A673 (cell line): Measurements from ENCODE around the gene CCDC69.

Experiments
- CTCF ChIP-seq: fragments of 300-800, 200-600 bp; sonication (generic); conservative IDR thresholded peaks from 2 replicates; pipeline ENCODE4 v1.5.1; 2017; ENCODE audit warnings: low read depth, mild to moderate bottlenecking, antibody characterized with exemption, low read length, moderate library complexity, mixed read lengths
- EZH2 ChIP-seq: fragments of 200-600 bp; sonication (generic); IDR thresholded peaks from 2 replicates; pipeline ENCODE4 v1.6.1; 2017; ENCODE audit warnings: borderline replicate concordance, low read depth, mild to moderate bottlenecking, mixed read lengths, antibody characterized with exemption, low read length; ENCODE audit not compliant: poor library complexity, severe bottlenecking

DNA sequence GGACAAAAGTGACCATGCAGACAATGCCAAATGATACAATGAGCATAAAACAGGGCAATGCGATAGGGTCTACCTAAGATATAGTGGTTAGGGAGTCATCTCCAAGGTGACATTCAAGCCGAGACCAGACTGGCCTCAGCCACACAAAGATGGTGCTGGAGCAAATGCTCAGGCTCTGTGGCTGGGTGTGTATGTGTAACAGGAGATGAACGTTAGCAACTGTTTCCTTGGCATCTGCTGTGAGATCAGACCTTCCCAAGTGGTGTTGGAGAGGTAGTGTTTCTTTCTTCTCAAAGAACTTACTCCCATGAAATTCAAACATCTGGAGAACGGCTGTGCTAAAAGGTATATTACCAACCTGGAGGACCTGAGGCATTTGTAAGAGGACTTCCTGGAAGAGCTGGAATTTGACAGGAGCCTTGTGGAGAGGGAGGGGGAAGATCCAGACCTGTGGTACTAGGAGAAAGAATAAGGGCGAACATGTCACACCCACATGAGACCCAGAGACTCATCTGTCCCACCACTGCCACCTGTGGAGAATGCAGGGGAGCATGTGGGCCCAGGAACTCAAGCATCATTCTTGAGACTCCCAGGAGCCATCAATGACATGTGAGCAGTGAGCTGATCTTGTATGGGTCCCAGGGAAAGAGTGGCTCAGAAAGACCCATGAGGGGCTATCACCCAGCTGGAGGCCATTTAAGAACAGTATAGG is 45.0 kb downstream of the CCDC69 start:
- TF ChIP-seq CTCF = no peak
- TF ChIP-seq EZH2 = no peak
